Glutamatergic neuron (in vitro differentiated cells): ENCODE measurements around the gene ATP8A2. TPM values are rescaled to one million over a fixed set of nuclear protein-coding genes. Genes with fewer than 3 reads are reported as not detected.

Source experiments
- DNase-seq: peaks from one replicate; pipeline ENCODE4 v3.0.0; 2022
- H3K27ac Mint-ChIP-seq: one replicate; pipeline ENCODE4 v1.8.0; 2020; ENCODE audit warnings: mild to moderate bottlenecking, mixed read lengths, inconsistent platforms; ENCODE audit not compliant: unreplicated experiment
- H3K27me3 Mint-ChIP-seq: one replicate; pipeline ENCODE4 v1.8.0; 2020; ENCODE audit warnings: mild to moderate bottlenecking, moderate library complexity, mixed read lengths, inconsistent platforms; ENCODE audit not compliant: unreplicated experiment
- H3K36me3 Mint-ChIP-seq: one replicate; pipeline ENCODE4 v1.8.0; 2020; ENCODE audit warnings: mild to moderate bottlenecking, mixed read lengths, inconsistent platforms; ENCODE audit not compliant: unreplicated experiment
- H3K4me1 Mint-ChIP-seq: one replicate; pipeline ENCODE4 v1.8.0; 2020; ENCODE audit warnings: mild to moderate bottlenecking, low read depth, mixed read lengths, inconsistent platforms; ENCODE audit not compliant: unreplicated experiment
- H3K4me3 Mint-ChIP-seq: one replicate; pipeline ENCODE4 v1.8.0; 2020; ENCODE audit warnings: mild to moderate bottlenecking, mixed read lengths, inconsistent platforms; ENCODE audit not compliant: unreplicated experiment
- H3K9me3 Mint-ChIP-seq: one replicate; pipeline ENCODE4 v1.8.0; 2020; ENCODE audit warnings: mild to moderate bottlenecking, moderate library complexity, mixed read lengths, inconsistent platforms; ENCODE audit not compliant: unreplicated experiment
- CTCF ChIP-seq: fragments of 200-600 bp; sonication (generic); IDR thresholded peaks from one replicate; pipeline ENCODE4 v1.5.0; 2021; ENCODE audit not compliant: partially characterized antibody, unreplicated experiment
- total RNA-seq: library from RNA; stranded (reverse); fragmentation: NEBNext Ultra II Directional; extraction: Animal tissue kit (Norgen Biotek cat#: 25700); gene quantifications from one replicate; pipeline ENCODE4 v1.2.1, GENCODE V29; 2021; ENCODE audit not compliant: unreplicated experiment

ATP8A2 gene
- total RNA-seq, 1 donor from 2014 or later = 70.1 TPM

GRCh38 chr13:25662516-25662915, 290.7 kb downstream of the ATP8A2 start:
- no peak for TF ChIP-seq CTCF
- no peaks in the 10 kb centered on the region for H3K9me3 Mint-ChIP-seq
- no peak for DNase-seq
- H3K27ac Mint-ChIP-seq = no peak overlapping the region
- H3K4me1 Mint-ChIP-seq = no peaks in the 10 kb centered on the region
- no peaks in the 10 kb centered on the region for H3K27me3 Mint-ChIP-seq
- no peaks in the 10 kb centered on the region for H3K36me3 Mint-ChIP-seq
- no peak overlapping the region for H3K4me3 Mint-ChIP-seq

GRCh38 chr13:25668345-25668744, 296.6 kb downstream of the ATP8A2 start:
- Mint-ChIP-seq H3K36me3 (peaks cover 10% of the 10 kb centered on the region), H3K4me3 (no peak overlapping the region), H3K9me3 (peaks cover 3% of the 10 kb centered on the region), H3K27me3 (peaks cover 2% of the 10 kb centered on the region), H3K4me1 (no peaks in the 10 kb centered on the region), H3K27ac (no peak overlapping the region)
- TF ChIP-seq CTCF = no peak
- no peak for DNase-seq

GRCh38 chr13:25673711-25674110, 301.9 kb downstream of the ATP8A2 start:
- Mint-ChIP-seq H3K36me3 (peaks cover 10% of the 10 kb centered on the region), H3K27me3 (no peaks in the 10 kb centered on the region), H3K27ac (no peak overlapping the region), H3K4me3 (no peak overlapping the region), H3K4me1 (no peaks in the 10 kb centered on the region), H3K9me3 (peaks cover 5% of the 10 kb centered on the region)
- no peak for TF ChIP-seq CTCF
- no peak for DNase-seq

GRCh38 chr13:25674371-25674770, 302.6 kb downstream of the ATP8A2 start:
- TF ChIP-seq CTCF = no peak
- H3K27ac Mint-ChIP-seq = no peak overlapping the region
- no peaks in the 10 kb centered on the region for H3K27me3 Mint-ChIP-seq
- no peaks in the 10 kb centered on the region for H3K4me1 Mint-ChIP-seq
- DNase-seq = no peak
- H3K4me3 Mint-ChIP-seq = no peak overlapping the region
- peaks cover 7% of the 10 kb centered on the region for H3K9me3 Mint-ChIP-seq
- peaks cover 9% of the 10 kb centered on the region for H3K36me3 Mint-ChIP-seq

- no peak overlapping the region for H3K4me3 Mint-ChIP-seq
Observed at GRCh38 chr13:25675060-25675459, 303.3 kb downstream of the ATP8A2 start.

More at GRCh38 chr13:25675060-25675459, 303.3 kb downstream of the ATP8A2 start:
- Mint-ChIP-seq H3K9me3 (peaks cover 4% of the 10 kb centered on the region), H3K27ac (no peak overlapping the region), H3K36me3 (peaks cover 11% of the 10 kb centered on the region), H3K4me1 (no peaks in the 10 kb centered on the region), H3K27me3 (peaks cover 2% of the 10 kb centered on the region)
- TF ChIP-seq CTCF = no peak
- DNase-seq = no peak
